HG02763 (cell line): ENCODE results near the gene SAMD13.

Source experiments
- ATAC-seq: cut with Tn5 transposase; IDR thresholded peaks from one replicate; pipeline ENCODE4 v1.9.1; 2021; ENCODE audit warnings: mild to moderate bottlenecking, moderate library complexity; ENCODE audit not compliant: unreplicated experiment

Gene SAMD13

GRCh38 chr1:84339503-84339902 lies 38.0 kb downstream of the SAMD13 start:
- no peak for ATAC-seq

DNA sequence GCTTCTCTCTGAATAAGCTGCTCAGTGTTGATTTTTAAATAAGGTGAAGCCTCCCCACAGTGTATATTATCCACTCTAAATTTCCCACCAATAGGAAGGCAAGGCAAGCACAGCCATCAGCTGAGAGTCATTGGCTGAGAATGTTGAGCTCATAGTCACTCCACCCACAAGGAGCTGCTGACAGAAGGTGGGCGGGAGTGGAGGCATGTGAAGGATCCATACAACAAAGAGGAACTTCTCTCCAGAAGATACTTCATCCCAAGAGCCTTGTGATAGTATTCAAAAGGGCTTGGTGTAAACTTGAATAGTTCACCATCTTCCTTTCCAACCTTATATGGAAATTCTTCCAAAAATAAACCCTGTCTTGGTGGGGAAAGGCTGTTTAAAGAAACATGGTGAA lies 42.8 kb downstream of the SAMD13 start:
- ATAC-seq = no peak

DNA sequence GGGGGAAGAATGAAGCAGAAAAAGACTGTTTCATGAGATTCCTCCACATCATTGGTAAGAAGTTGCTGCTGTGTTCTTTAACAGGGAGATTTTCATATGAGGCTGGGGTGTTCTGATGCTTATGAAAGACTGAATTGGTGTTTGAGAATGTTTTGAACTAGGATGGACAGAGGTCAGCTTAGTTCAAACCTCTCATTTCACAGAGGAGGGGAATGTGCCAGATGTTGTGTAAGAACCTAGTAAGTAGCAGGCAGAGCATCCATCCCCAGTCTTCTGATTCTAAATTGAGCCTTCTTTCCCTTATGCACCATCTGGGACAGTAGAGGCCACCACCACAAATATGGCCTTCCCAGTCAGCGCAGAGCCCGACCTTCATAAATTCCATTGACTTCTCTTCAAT lies 43.7 kb downstream of the SAMD13 start:
- ATAC-seq = no peak

DNA sequence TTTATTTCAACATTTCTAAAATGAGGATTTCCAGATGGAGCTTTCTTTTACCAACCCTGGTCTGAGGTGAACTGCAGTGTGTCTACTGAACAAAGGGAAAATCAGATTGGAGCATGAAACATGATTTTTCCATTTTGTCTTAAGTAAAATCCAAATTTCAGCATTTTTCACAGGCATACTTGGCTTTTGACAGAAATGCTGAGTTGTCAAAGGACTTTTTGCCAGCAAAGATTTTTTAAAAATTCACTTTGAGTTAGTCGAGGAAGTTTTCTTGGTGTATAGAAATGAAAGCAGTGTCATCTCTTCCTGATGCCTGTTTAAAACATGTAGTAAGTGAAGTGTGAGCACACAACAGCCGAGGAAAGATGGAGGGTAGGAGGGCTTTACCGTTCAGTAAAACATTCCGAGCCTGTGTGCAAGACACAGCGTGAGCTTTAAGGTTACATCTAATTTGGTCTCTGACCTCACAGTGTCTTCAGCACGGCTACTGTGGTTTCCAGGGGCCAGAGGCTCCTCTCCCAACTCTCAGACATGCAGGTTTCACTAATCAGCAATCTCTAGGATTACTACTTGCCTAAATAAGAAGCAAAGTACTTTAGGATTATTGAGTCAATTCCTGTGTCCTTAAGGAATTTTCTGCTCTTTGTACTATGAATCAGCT lies 45.9 kb downstream of the SAMD13 start:
- ATAC-seq = no peak

- no peak for ATAC-seq
Measured at GRCh38 chr1:84347932-84348555, 46.5 kb downstream of the SAMD13 start.

DNA sequence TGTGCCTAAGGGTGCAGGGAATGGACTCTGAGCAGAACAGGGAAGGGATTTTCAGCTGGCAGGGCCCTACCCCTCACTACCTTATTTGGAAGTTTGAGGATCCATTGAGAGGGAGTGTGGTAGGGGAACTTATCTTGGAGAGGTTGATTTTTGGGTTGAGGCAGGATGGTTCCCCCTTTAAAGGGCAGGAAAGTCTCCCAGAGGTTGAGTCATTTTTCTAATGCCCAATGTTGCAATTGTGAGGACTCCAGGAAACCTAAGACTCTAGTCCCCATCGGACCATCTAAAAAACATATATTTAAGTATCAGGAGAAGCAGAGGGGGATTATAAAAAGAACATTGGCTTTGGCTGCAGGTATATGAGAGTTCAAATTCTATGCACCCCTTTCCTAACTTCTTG lies 47.3 kb downstream of the SAMD13 start:
- ATAC-seq = no peak

GRCh38 chr1:84350104-84350503 lies 48.6 kb downstream of the SAMD13 start:
- no peak for ATAC-seq

GRCh38 chr1:84350550-84350949 lies 49.0 kb downstream of the SAMD13 start:
- ATAC-seq = no peak

DNA sequence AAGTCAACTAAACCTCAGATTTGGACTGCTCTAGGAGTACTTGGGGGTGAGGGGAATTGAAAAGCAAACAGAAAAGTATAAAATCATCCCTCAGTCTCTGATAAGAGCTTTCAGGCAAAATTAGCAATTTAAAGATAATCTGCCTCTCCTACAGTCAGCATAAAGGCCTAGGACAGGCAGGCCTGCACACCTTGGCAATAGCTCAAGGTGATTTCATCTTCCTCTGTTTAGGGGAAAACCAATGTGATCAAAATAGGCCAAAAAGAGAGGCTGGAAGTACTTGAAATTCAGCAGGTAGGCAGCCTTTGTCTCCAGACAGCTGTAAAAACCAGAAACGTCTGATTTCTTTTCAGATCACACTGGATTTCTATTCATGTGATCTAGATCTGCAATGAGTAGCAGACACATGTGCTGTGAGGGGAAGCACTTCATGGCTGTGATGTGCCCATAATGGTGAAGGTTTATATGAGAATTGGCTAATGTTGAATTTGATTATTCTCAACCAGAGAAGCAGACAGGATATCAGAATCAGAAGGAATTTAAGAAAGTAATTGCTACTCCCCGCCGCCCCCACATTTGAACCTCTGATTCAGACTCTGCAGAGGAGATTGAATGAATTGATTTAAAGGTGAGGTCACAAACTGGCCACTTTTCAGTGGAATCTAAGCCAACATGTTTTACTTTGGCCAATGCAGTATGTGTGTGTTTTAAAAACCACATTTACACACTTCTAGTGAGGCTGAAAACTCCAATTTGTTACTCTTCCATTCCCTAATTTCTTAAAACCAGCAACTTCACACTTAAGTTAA lies 51.0 kb downstream of the SAMD13 start:
- no peak for ATAC-seq

DNA sequence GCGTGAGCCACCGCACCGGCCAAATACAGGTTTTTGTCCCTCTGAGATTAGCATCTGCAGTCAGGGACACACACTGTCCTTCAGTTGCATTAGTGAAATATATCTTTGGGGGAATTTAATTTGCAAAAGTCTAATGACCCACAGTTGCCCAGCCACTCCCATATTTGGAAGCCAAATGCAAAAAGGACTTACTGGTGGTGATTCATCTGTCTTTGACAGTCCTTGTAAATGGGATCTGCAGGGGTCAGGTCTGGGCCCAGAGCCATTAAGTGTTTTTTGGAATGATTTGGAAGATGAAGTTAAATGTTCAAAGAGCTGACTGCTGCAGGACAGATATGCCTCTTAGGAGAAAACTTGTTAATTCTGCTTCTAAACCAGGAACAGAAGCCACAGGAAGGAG lies 52.2 kb downstream of the SAMD13 start:
- ATAC-seq = no peak

GRCh38 chr1:84355556-84355955 lies 54.0 kb downstream of the SAMD13 start:
- no peak for ATAC-seq

DNA sequence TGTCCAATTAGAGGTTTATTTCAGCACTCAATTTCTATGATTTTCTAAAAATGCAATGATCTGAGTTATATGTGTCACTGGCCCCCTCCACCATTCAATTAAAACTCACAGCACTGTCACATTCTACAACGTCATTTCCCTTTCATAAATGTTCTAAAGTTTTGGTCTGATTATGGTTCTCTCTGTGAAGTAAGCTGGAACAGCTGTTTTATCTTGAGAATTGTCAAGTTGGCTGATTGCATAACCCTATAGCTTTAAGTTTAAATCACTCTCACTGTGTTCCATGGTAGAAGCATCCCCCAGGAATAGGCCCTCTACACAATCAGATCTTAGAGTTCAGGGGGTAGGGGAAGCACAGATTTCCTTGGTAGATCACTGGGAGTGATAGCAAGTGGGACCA lies 55.4 kb downstream of the SAMD13 start:
- ATAC-seq = no peak

- ATAC-seq = no peak
Measured at GRCh38 chr1:84358695-84359094, 57.2 kb downstream of the SAMD13 start.

DNA sequence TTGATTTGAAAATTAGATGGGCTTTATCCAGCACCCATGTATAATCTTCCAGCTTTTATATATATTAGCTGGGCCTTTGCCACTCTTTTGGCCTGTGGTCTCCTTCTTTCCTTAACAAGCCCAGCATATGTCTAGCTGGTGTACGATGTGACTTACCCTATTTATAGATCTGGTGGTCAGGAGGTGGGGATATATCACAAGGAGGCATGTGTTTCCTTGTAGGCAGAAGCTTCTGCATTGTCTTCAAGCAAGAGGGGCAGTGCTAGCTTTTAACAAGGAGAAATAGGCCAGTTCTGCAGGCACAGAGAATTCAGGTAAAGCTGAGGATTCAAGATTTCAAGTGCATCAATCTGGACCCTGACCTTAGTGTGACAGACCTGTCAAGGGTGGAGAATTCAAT lies 58.8 kb downstream of the SAMD13 start:
- ATAC-seq = no peak

GRCh38 chr1:84361796-84362195 lies 60.3 kb downstream of the SAMD13 start:
- ATAC-seq = no peak

GRCh38 chr1:84363019-84363418 lies 61.5 kb downstream of the SAMD13 start:
- ATAC-seq = no peak

DNA sequence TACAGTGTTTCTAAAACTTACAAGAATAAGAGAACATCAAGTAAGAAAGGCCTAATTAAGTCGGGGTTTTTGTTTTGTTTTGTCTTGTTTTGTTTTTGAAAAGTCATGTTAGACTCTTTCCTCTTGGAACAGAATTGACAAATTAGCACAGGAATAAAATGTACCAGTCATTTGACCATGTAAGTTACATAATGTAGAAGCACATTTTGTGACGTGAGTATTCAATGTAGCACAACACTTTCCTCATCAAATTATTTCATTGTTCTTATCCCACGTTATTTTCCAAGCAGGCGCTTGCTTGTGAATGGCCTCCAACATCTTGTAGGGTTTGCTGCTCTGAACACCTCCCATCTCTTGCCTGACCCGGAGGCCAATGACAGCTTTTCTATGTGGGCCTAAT lies 62.1 kb downstream of the SAMD13 start:
- ATAC-seq = no peak

DNA sequence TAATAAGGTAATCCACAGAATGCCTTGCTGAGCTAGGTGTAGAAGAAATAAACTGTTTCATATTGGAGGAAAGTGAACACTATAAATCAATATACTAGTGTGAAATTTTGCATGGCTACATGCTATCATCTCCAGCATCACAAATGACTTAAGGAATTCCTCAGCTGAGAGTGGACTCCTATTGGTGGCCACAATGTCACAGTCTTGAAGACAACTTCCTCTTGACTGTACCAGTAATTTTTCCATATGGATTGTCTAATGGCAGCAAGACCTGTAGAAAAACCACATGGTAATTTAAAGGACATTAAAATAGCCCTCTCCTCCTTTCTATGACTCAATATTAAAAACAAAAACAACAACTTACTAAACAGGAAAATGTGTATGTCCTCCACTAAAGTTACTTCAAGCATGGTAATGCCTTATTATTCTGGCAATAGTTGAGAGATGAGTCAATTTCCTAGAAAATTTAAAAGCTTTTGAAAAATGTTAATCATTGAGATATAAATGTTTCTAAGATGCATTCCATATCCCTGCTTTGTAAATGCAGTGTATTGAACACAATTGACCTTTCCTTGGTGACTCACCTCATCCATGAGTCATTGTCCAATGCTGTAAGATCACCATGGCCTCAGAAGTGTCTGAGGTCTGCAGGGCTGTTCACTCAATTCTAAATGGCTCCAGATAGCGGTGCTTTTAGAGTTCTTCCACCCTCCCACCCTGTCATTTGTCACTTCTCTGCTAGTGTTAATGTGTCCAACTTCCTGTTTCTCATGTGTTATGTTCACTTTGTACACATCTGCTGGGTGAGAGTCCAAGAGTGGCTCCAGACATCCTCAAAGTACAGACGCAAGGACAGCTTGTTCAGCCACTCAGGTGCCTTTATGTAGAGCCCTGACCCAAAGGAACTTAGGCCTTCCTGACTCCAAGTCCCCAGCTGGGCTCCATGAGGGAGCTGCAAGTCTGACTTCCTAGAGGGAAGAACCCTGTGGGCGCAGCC lies 64.0 kb downstream of the SAMD13 start:
- ATAC-seq = no peak

GRCh38 chr1:84366786-84367185 lies 65.3 kb downstream of the SAMD13 start:
- no peak for ATAC-seq

GRCh38 chr1:84367219-84367618 lies 65.7 kb downstream of the SAMD13 start:
- no peak for ATAC-seq

DNA sequence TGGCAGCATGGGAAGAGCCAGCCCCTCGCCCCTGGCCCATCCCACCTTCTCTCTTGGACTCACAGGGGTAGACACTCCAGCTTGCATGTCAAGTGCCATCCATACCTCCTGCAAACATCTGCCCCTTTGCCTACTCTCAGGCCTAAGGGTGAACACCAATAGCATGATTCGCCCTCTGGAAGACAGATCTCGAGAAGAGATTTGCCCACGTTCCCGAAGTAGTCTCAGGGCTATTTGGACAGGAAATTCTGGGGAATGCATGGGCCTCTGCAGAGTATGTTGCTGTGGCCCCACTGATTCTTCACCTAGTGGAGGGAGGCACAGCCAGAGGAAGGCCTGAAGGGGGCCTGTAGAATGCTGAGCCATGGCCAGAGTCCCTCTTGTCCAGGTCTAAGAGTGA lies 66.9 kb downstream of the SAMD13 start:
- no peak for ATAC-seq
